GM20000 (cell line): ENCODE measurements around the gene DROSHA.

Experiments used
- DNase-seq: peaks from one replicate; pipeline ENCODE4 v3.0.0; 2012; ENCODE audit warnings: low spot score
- CTCF ChIP-seq: IDR thresholded peaks from 2 replicates; pipeline ENCODE4 v1.5.1; 2012; ENCODE audit warnings: mild to moderate bottlenecking, control low read depth; ENCODE audit errors: extremely low read depth, missing control alignments

The DROSHA gene

GRCh38 chr5:31478901-31479300 is 53.0 kb downstream of the DROSHA start:
- no peak for DNase-seq

GRCh38 chr5:31477971-31478370 is 53.9 kb downstream of the DROSHA start:
- TF ChIP-seq CTCF: no peak
- no peak for DNase-seq

More at GRCh38 chr5:31478901-31479300, 53.0 kb downstream of the DROSHA start:
- TF ChIP-seq CTCF: no peak

GRCh38 chr5:31477516-31477915 is 54.4 kb downstream of the DROSHA start:
- no peak for DNase-seq
- no peak for TF ChIP-seq CTCF

GRCh38 chr5:31476738-31477141 is 55.2 kb downstream of the DROSHA start:
- no peak for TF ChIP-seq CTCF
- DNase-seq: no peak

GRCh38 chr5:31471916-31472315 is 60.0 kb downstream of the DROSHA start:
- no peak for DNase-seq
- TF ChIP-seq CTCF: no peak

GRCh38 chr5:31471040-31471439 is 60.9 kb downstream of the DROSHA start:
- no peak for TF ChIP-seq CTCF

GRCh38 chr5:31470608-31471007 is 61.3 kb downstream of the DROSHA start:
- no peak for TF ChIP-seq CTCF
- no peak for DNase-seq

More at GRCh38 chr5:31471040-31471439, 60.9 kb downstream of the DROSHA start:
- DNase-seq: no peak
